Mammary epithelial cell (primary cell): Measurements from ENCODE around the gene STAT5B.

Source experiments
- CTCF ChIP-seq, 2 donors: IDR thresholded peaks in 1 of 2; conservative IDR thresholded peaks in 1 of 2; 2 replicates each; pipeline ENCODE4 v1.5.1; 2011 to 2012; ENCODE audit warnings: inconsistent platforms in 2 of 2, low read length in 2 of 2, mild to moderate bottlenecking in 2 of 2, control low read depth in 1 of 2, low read depth in 1 of 2; ENCODE audit not compliant: insufficient read depth in 1 of 2; ENCODE audit errors: extremely low read depth in 1 of 2
- EZH2 ChIP-seq: IDR thresholded peaks from 2 replicates; pipeline ENCODE4 v1.6.1; 2012; ENCODE audit warnings: low read length, inconsistent platforms, borderline replicate concordance

- TF ChIP-seq CTCF (conservative IDR thresholded peaks at IDR 0.05 in 1 of 2, IDR thresholded peaks at IDR 0.05 in 1 of 2; ENCODE audit: extremely low read depth in 1 of 2, insufficient read depth in 1 of 2, low read depth in 1 of 2, low read length in 2 of 2) (peak; percentile 40 to 78), EZH2 (no peak)
Measured at GRCh38 chr17:42312285-42313130, 36.3 kb upstream of the STAT5B start.
